HCT116 (cell line): Measurements from ENCODE around the gene SNCA. TPM values are rescaled to one million over a fixed set of nuclear protein-coding genes. Genes with fewer than 3 reads are reported as not detected.

Source experiments
- ATAC-seq: fragments of 200-7000 bp; cut with Tn5 transposase; 2 replicates; pipeline ENCODE4 v1.9.1; 2020; ENCODE audit warnings: mild to moderate bottlenecking, moderate library complexity
- BruUV-seq: library from RNA; stranded (reverse); fragments of 400-500 nt; replicated peaks from 2 replicates; lab custom pipeline; 2021; lab: Mats Ljungman, UMichigan
- CTCF ChIA-PET: fragments of 300-600 bp; sonication (Branson Sonifier 250); formaldehyde crosslinking; loops from one replicate; lab custom pipeline; 2021; ENCODE audit warnings: antibody characterized with exemption; lab: Charles Lee
- POLR2A ChIA-PET: fragments of 300-600, 350-600 bp; sonication (Branson Sonifier 250); formaldehyde crosslinking; loops from one replicate; lab custom pipeline; 2021; ENCODE audit warnings: antibody characterized with exemption; lab: Charles Lee
- RAD21 ChIA-PET, 2 experiments: fragments of 300-600 bp; sonication (Branson Sonifier 250); formaldehyde crosslinking; loops; one replicate each; lab custom pipeline; 2023; ENCODE audit warnings: low total read pairs in 2 of 2; ENCODE audit not compliant: uncharacterized antibody in 2 of 2, unreplicated experiment in 2 of 2, low non-redundant PET in 1 of 2; lab: Charles Lee
- DNase-seq: peaks from one replicate; pipeline ENCODE4 v3.0.0-alpha.2; 2010; ENCODE audit warnings: low read depth, low spot score
- H2AFZ ChIP-seq: fragments of 200-600 bp; shearing (Covaris generic), sonication (generic); 2 replicates; pipeline ENCODE4 v1.6.1; 2017; ENCODE audit warnings: low read depth, mixed run types, mixed read lengths, antibody characterized with exemption, low read length; ENCODE audit not compliant: poor library complexity, severe bottlenecking
- H3K27ac ChIP-seq: 2 replicates; pipeline ENCODE4 v1.5.1; 2012; ENCODE audit warnings: low read depth, low read length
- H3K27me3 ChIP-seq: fragments of 200-600 bp; sonication (generic); 2 replicates; pipeline ENCODE4 v1.6.1; 2016; ENCODE audit warnings: mixed run types, low read length, mixed read lengths; ENCODE audit not compliant: insufficient read depth
- H3K36me3 ChIP-seq, 2 experiments: fragments of 200-500 bp in 1 of 2; fragments of 200-600 bp in 1 of 2; sonication (Bioruptor generic) in 1 of 2; sonication (generic) in 1 of 2; 2 replicates each; pipeline versions ENCODE4 v1.5.1 to v1.6.1; 2014 to 2016; ENCODE audit warnings: low read length in 2 of 2, inconsistent platforms in 1 of 2, mixed read lengths in 1 of 2, mixed run types in 1 of 2; ENCODE audit not compliant: insufficient read depth in 2 of 2, control insufficient read depth in 1 of 2
- H3K4me1 ChIP-seq, 2 experiments: fragments of 200-600 bp in 1 of 2; sonication (generic) in 1 of 2; 2 replicates each; pipeline versions ENCODE4 v1.5.1 to v1.6.1; 2012 to 2017; ENCODE audit warnings: low read length in 2 of 2, inconsistent platforms in 1 of 2, mild to moderate bottlenecking in 1 of 2, mixed read lengths in 1 of 2, mixed run types in 1 of 2, moderate library complexity in 1 of 2; ENCODE audit not compliant: insufficient read depth in 2 of 2, control insufficient read depth in 1 of 2
- H3K4me2 ChIP-seq: fragments of 200-600 bp; sonication (generic); 2 replicates; pipeline ENCODE4 v1.6.1; 2017; ENCODE audit warnings: mixed run types, low read length, mixed read lengths
- H3K4me3 ChIP-seq, 2 experiments: fragments of 200-600 bp in 1 of 2; sonication (generic) in 1 of 2; replicated peaks in 1 of 2; 2 replicates each; pipeline ENCODE4 v1.5.1; 2011 to 2016; ENCODE audit warnings: low read length in 2 of 2, control low read depth in 1 of 2, low read depth in 1 of 2, mild to moderate bottlenecking in 1 of 2, mixed read lengths in 1 of 2, mixed run types in 1 of 2
- H3K79me2 ChIP-seq: fragments of 200-600 bp; sonication (generic); 2 replicates; pipeline ENCODE4 v1.6.1; 2017; ENCODE audit warnings: mild to moderate bottlenecking, mixed run types, low read length, moderate library complexity, mixed read lengths; ENCODE audit not compliant: insufficient read depth
- H3K9ac ChIP-seq: fragments of 200-600 bp; sonication (generic); 2 replicates; pipeline ENCODE4 v1.6.1; 2016; ENCODE audit warnings: low read length, mixed read lengths
- H3K9me2 ChIP-seq: fragments of 200-600 bp; sonication (generic), shearing (Covaris generic); 2 replicates; pipeline ENCODE4 v1.6.1; 2017; ENCODE audit warnings: mixed run types, mild to moderate bottlenecking, moderate library complexity; ENCODE audit not compliant: insufficient read depth
- H3K9me3 ChIP-seq, 2 experiments: fragments of 200-500 bp in 1 of 2; fragments of 200-600 bp in 1 of 2; sonication (Bioruptor generic) in 1 of 2; sonication (generic) in 1 of 2; 2 replicates each; pipeline ENCODE4 v1.6.1; 2014 to 2017; ENCODE audit warnings: low read length in 2 of 2, mixed read lengths in 2 of 2, inconsistent platforms in 1 of 2, low read depth in 1 of 2, mild to moderate bottlenecking in 1 of 2, mixed run types in 1 of 2, moderate library complexity in 1 of 2; ENCODE audit not compliant: control insufficient read depth in 1 of 2, insufficient read depth in 1 of 2
- H4K20me1 ChIP-seq: fragments of 200-600 bp; sonication (generic), shearing (Covaris generic); 2 replicates; pipeline ENCODE4 v1.6.1; 2017; ENCODE audit warnings: mixed run types, mild to moderate bottlenecking, moderate library complexity; ENCODE audit not compliant: insufficient read depth
- ATF3 ChIP-seq: IDR thresholded peaks from 2 replicates; pipeline ENCODE4 v1.6.1; 2012
- CBX3 ChIP-seq: IDR thresholded peaks from 2 replicates; pipeline ENCODE4 v1.6.1; 2012; ENCODE audit warnings: low read depth
- CEBPB ChIP-seq: IDR thresholded peaks from 2 replicates; pipeline ENCODE4 v1.6.1; 2012; ENCODE audit warnings: low read depth
- CTCF ChIP-seq, 3 experiments: fragments of 200-600 bp in 1 of 3; sonication (generic) in 1 of 3; IDR thresholded peaks in 2 of 3; conservative IDR thresholded peaks in 1 of 3; 2 replicates each; pipeline ENCODE4 v1.5.1; 2012 to 2017; ENCODE audit warnings: low read depth in 2 of 3, low read length in 2 of 3, antibody characterized with exemption in 1 of 3, borderline replicate concordance in 1 of 3, control low read depth in 1 of 3, mild to moderate bottlenecking in 1 of 3, mixed read lengths in 1 of 3, mixed run types in 1 of 3, moderate library complexity in 1 of 3; ENCODE audit not compliant: insufficient read depth in 1 of 3
- EGR1 ChIP-seq: IDR thresholded peaks from 2 replicates; pipeline ENCODE4 v1.6.1; 2012; ENCODE audit warnings: low read depth
- EZH2 ChIP-seq: fragments of 200-600 bp; sonication (generic); IDR thresholded peaks from 2 replicates; pipeline ENCODE4 v1.6.1; 2017; ENCODE audit warnings: antibody characterized with exemption, mixed run types
- EZH2phosphoT487 ChIP-seq: fragments of 200-600 bp; IDR thresholded peaks from 2 replicates; pipeline ENCODE4 v1.6.1; 2018; ENCODE audit warnings: antibody characterized with exemption, borderline replicate concordance
- FOSL1 ChIP-seq: IDR thresholded peaks from 2 replicates; pipeline ENCODE4 v1.6.1; 2012; ENCODE audit warnings: low read depth
- JUND ChIP-seq: IDR thresholded peaks from 2 replicates; pipeline ENCODE4 v1.6.1; 2012
- MAX ChIP-seq: IDR thresholded peaks from 2 replicates; pipeline ENCODE4 v1.6.1; 2012
- POLR2A ChIP-seq: IDR thresholded peaks from 2 replicates; pipeline ENCODE4 v1.7.0; 2011; ENCODE audit warnings: borderline replicate concordance; ENCODE audit not compliant: insufficient read depth, insufficient read length; ENCODE audit errors: extremely low read depth
- RAD21 ChIP-seq: IDR thresholded peaks from 2 replicates; pipeline ENCODE4 v1.6.1; 2012; ENCODE audit warnings: low read depth, mild to moderate bottlenecking
- SP1 ChIP-seq: IDR thresholded peaks from 2 replicates; pipeline ENCODE4 v1.6.1; 2012; ENCODE audit warnings: low read depth
- TCF7L2 ChIP-seq: IDR thresholded peaks from 2 replicates; pipeline ENCODE4 v1.7.0; 2011; ENCODE audit warnings: borderline replicate concordance, inconsistent platforms; ENCODE audit not compliant: insufficient read depth, insufficient read length; ENCODE audit errors: extremely low read depth
- YY1 ChIP-seq: IDR thresholded peaks from 2 replicates; pipeline ENCODE4 v1.6.1; 2011; ENCODE audit warnings: low read length, low read depth, moderate library complexity, mild to moderate bottlenecking; ENCODE audit not compliant: insufficient replicate concordance; ENCODE audit errors: extremely low read depth
- ZBTB33 ChIP-seq: IDR thresholded peaks from 2 replicates; pipeline ENCODE4 v1.6.1; 2011; ENCODE audit warnings: mild to moderate bottlenecking, low read length, moderate library complexity; ENCODE audit not compliant: insufficient replicate concordance; ENCODE audit errors: extremely low read depth
- ZFX ChIP-seq: fragments of 450-650 bp; IDR thresholded peaks from 2 replicates; pipeline ENCODE4 v1.6.1; 2017
- ZNF274 ChIP-seq: fragments of 200-500 bp; sonication (Bioruptor generic); IDR thresholded peaks from 2 replicates; pipeline ENCODE4 v1.6.1; 2014; ENCODE audit warnings: mild to moderate bottlenecking, low read depth, low read length, inconsistent platforms
- intact Hi-C: fragments of 100-400 bp; cut with micrococcal nuclease; formaldehyde crosslinking; loops from 2 replicates; pipeline ENCODE4 v1.10.0; 2022
- total RNA-seq: library from RNA; stranded (reverse); gene quantifications from one replicate; pipeline ENCODE4 v1.2.1, GENCODE V29; 2021; ENCODE audit not compliant: unreplicated experiment

SNCA gene
- total RNA-seq, 1 experiment from 2014 or later, result 1.0 TPM

- Histone ChIP-seq H4K20me1 (no peaks in the 10 kb centered on the region), H3K4me2 (no peak overlapping the region), H3K27me3 (no peaks in the 10 kb centered on the region), H3K9ac (no peak overlapping the region), H3K79me2 (no peaks in the 10 kb centered on the region), H3K4me1 (no peaks in the 10 kb centered on the region), H3K9me3 (no peaks in the 10 kb centered on the region), H2AFZ (no peak overlapping the region), H3K9me2 (no peaks in the 10 kb centered on the region), H3K36me3 (no peaks in the 10 kb centered on the region), H3K27ac (no peak overlapping the region), H3K4me3 (no peak overlapping the region)
- ChIA-PET POLR2A (no interaction called here), CTCF (no interaction called here), RAD21 (no interaction called here)
- intact Hi-C loops, result no loop called here
- ATAC-seq, result no peak
- TF ChIP-seq EZH2 (no peak), EZH2phosphoT487 (no peak), ATF3 (no peak), CEBPB (no peak), CTCF (IDR thresholded peaks at IDR 0.05 in 2 of 3, conservative IDR thresholded peaks at IDR 0.05 in 1 of 3; ENCODE audit: borderline replicate concordance in 1 of 3, insufficient read depth in 1 of 3, low read depth in 2 of 3, low read length in 2 of 3) (no peak), TCF7L2 (no peak), SP1 (no peak), YY1 (no peak), ZFX (no peak), ZNF274 (no peak), RAD21 (no peak), CBX3 (no peak), MAX (no peak), ZBTB33 (no peak), POLR2A (no peak), FOSL1 (no peak), JUND (no peak), EGR1 (no peak)
- BruUV-seq, result no TSS peak
- DNase-seq, result no peak
These were observed 128.0 kb downstream of the SNCA start for GRCh38 chr4:89708903-89709421.
